ENCODE measurements around the gene CCDC106.

Gene CCDC106

GRCh38 chr19:55647732-55648584 lies at the start of gene CCDC106:
CCDC106 (plus strand) TSS chr19:55648212; CDS start chr19:55649047, 835 bp downstream.
- DNase-seq, result peak; percentile 43

DNA sequence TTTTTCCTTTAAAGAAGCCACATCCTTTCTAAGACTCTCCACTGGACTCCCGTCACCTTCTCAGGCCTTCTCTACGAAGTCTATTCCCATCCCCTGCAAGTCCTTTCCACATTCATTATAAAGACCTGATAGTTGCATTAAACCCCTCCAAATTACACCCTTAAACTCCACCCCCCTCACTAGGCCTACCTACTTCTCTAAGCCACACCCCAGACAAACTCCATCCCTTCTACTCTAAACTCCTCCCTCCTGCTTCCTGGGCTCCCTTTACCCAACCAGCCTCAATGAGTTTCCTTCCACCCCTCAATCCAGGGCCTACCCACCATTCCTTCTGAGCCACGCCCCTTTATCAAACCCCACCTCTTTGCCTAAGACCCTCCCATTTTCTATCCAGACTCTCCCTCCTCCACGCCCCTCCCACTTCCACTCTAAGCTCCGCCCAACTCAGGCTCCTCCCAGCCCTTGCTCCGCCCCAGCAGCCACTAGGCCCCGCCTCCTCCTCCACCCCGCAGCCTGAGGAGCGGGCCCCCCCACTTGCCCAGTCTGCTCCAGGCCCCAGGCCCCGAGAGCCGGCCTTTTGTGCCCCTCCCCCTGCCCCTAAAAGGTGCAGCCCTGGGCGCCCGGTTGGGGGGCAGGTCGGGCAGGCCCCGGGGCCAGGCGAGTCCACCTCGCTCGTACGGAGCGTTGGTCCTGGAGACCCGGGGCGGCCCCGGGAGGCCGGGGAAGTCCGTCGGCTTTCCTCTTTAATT lies 49.1 kb upstream of the CCDC106 start:
- DNase-seq, result peak; percentile 97

GRCh38 chr19:55599468-55599841 lies 48.6 kb upstream of the CCDC106 start, which contains the start of gene FIZ1:
FIZ1 (minus strand) TSS chr19:55599517; CDS start chr19:55597865, 1,652 bp downstream.
- peak; percentile 99 for DNase-seq

- DNase-seq, result peak; percentile 92
Observed at GRCh38 chr19:55599842-55600661, 48.0 kb upstream of the CCDC106 start, which contains the start of gene ZNF524. ZNF524 (plus strand) TSS chr19:55600288; CDS start chr19:55602113, 1,825 bp downstream.

DNA sequence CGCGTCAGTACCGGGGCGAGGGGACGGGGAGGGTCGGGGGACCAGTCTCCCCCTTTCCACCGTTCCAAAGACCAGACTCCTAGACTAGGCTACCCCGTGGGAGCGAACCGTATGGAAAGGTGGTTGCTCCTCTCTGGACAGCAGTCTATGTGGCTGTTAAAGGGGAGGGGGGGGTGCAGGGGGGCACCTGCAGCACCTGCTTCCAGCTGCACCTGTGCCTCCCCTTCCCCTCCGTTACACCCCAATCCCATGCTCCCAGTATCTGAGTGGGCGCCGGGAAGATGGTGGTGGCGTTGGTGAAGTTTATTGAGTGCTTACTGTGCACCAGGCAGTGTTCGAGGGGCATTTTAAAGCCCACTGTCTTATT lies 47.4 kb upstream of the CCDC106 start:
- no peak for DNase-seq

DNA sequence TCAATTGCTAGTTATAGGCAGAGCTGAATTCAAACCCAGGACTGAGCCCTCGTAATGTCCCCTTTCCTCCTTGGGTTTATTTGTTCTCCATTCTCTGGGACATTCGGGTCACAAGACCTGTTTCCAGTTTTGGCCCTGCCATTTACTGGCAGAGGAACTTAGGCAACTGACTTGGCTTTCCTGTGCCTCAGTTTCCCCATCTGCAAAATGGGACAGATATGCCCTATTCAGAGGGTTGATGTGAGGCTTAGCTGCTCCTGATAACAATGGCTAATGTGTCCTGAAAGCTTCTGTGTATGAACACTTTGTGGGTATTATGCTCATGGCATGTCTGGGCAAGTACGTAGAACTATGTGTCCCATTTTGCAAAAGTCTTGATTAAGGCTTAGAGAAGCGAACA lies 46.9 kb upstream of the CCDC106 start:
- DNase-seq, result no peak

GRCh38 chr19:55602104-55603001 lies 45.7 kb upstream of the CCDC106 start:
- DNase-seq, result no peak

DNA sequence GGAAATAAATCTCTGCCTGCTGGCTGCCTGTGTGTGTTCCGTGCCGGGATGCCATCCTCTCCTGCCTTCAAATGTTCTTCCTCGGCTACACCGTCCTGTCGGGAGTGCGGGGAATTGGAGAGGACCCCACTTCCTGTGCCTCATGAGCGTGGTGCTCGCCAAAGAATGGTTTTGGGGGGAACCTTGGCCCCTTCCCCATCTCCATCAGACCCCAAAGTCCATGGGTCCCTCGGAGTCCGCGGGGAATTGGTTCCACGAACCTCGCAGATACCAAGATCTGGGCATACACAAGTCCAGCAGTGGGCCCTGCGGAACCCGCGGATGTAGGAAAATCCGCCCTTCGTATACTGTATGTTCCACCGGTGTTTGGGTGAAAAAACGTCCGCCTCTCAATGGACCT lies 44.9 kb upstream of the CCDC106 start:
- no peak for DNase-seq

DNA sequence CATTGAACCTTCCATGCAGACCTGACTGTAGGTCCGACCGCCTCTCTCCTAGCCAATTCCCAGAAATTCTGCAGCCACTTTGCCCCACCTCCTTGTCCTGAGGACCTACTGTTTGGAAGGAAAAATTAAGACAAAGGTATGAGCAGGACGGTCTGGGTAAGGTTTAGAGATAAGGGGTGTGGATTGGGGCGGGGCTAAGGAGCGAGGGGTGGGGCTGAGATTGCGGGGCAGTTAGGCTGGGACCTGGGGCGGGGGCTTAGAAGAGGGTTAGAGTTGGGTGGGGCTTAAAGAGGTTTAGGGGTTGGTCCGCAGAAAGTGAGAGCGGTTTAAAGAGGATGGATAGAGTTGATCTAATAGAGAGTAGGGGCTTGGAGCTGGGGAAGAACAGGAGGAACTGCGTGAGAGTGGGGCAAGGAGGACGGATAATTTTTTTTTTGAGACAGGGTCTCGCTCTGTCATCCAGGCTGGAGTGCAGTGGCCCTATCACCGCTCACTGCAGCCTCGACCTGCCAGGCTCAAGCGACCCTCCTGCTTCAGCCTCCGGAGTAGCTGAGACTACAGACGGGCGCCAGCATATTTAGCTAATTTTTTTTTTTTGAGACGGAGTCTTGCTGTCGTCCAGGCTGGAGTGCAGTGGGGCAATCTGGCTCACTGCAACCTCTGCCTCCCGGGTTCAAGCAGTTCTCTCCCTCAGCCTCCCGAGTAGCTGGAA lies 44.3 kb upstream of the CCDC106 start:
- no peak for DNase-seq

DNA sequence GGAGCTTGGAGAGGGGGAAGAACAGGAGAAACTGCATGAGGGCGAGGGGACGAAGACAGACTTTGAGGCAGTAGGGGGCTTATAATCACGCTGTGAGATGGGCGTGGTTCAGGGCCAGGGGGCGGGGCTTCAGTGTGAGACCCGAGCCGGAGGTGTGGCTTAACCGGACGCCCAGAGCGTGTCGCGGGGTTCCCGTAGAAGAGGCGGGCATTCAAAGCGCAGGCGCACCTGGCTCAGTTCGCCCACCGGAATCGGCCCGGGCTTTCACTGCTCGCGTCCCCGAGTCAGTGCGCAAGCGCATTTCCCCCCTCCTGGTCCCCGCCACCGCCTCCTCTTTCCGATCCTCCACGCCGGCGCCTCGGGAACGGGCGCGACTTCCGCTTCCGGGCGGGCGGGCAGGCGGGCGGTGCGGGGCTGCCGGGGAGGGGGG lies 42.8 kb upstream of the CCDC106 start:
- DNase-seq, result peak; percentile 99

GRCh38 chr19:55605637-55606470 lies 42.2 kb upstream of the CCDC106 start, which contains the start of gene ZNF865:
ZNF865 (plus strand) TSS chr19:55605647; CDS start chr19:55613619, 7,972 bp downstream.
- peak; percentile 78 for DNase-seq

DNA sequence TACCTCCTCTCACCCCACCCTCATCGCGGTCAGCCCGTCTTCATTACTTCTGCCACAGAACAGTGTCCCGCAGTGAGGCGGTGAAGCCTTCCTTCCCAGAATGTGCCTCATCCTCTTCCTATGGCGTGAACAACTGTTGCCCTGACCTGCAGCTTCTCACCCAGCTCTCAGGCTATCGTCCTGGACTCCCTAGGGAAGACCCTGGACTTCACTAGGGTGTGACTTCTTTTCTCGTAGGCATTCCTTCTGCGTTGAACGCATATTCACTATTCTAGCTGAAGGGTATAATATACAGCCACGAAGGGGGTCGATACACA lies 41.6 kb upstream of the CCDC106 start:
- DNase-seq, result no peak

GRCh38 chr19:55606817-55607216 lies 41.2 kb upstream of the CCDC106 start:
- no peak for DNase-seq

- DNase-seq, result no peak
Observed at GRCh38 chr19:55609326-55609725, 38.7 kb upstream of the CCDC106 start.

DNA sequence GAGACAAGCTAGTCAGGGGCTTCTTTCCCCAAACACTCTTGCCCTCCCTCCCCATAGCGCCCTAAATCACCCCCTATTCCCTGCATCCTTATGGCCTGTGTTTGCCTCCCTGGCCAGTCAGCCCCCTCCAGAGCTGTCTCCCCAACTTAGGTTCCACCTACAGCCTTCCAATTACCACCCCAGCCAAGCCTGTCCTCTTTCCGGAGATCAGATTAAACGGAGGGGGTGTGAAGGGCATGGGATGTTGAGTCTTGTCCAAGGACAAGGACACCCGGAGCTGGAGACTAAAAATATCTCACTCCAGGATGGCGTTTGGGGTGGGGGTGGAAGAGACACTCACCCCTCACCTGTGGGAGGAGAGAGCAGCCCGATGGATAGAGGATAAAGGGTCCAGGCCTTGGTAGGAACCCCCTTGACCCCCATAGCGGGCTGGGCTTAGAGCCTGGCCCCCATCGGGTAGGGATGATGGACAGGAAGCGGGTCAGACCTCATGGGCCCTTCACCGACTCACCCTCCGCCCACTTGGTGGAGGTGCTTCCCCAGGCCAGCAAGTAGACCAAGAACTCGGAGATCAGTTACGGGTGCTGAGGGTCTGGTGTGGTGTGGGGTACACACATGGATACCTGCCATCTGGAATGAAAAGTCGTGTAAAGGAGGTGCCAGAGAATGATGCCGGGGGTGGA lies 36.6 kb upstream of the CCDC106 start:
- DNase-seq, result no peak

DNA sequence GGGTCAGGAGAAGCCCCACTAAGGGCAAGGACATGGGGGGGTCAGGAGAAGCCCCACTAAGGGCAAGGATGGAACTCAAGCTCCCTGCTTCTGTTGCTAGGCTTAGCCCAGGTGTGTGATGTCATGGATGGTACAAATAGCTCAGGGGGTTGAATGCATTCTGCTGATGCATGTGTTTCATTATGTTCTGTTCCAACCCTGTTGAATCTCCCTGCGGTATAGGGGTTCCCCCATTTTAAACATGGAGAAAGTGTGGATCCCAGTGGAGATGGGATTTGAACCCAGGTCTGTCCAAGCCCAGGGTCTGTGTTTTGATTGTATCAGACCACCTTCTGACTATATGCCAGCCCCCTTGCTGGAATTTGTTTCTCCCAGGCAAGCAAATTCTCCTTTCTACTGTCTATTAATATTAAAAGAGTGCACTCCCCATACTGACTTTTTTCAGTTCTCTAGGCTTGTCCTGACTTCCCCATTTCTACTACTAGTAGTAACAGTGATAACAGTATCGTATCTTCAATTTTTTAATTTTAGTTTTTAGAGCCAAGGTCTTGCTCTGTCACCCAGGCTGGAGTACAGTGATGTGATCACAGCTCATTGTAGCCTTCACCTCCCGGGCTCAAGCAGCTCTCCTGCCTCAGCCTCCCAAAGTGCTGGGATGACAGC lies 35.9 kb upstream of the CCDC106 start:
- no peak for DNase-seq

- DNase-seq, result no peak
Observed at GRCh38 chr19:55613396-55613795, 34.6 kb upstream of the CCDC106 start.

DNA sequence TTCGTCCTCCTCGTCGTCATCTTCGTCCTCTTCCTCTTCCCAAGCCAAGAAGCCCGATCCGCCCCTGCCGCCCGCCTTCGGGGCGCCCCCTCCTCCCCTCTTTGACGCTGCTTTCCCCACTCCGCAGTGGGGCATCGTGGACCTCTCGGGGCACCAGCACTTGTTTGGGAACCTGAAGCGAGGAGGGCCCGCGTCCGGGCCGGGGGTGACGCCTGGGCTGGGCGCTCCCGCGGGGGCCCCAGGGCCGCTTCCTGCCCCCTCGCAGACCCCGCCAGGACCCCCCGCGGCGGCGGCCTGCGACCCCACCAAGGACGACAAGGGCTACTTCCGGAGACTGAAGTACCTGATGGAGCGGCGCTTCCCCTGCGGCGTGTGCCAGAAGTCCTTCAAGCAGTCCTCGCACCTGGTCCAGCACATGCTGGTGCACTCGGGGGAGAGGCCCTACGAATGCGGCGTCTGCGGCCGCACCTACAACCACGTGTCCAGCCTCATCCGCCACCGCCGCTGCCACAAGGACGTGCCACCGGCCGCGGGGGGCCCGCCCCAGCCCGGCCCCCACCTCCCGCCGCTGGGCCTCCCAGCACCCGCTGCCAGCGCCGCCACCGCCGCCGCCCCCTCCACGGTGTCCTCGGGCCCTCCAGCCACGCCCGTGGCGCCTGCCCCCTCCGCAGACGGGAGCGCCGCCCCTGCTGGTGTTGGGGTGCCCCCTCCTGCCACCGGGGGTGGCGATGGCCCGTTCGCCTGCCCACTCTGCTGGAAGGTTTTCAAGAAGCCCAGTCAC lies 33.9 kb upstream of the CCDC106 start:
- DNase-seq, result no peak

All from activated CD4-positive, alpha-beta T cell treated with anti-CD3 and anti-CD28 coated beads, Interleukin-10, Interleukin-2, amounts not matched to agents 100 ng/mL and 50 ng/mL, durations not matched to agents 16 hours and 8 hours (primary cell).